ENCODE results near the gene CHRM1. TPM values are rescaled to one million over a fixed set of nuclear protein-coding genes. Genes with fewer than 3 reads are reported as not detected.
A peak's percentile ranks its signal among the peaks of the same experiment; 100 is the strongest.

CHRM1 gene
- total RNA-seq, 1 experiment from 2014 or later, result 1.3 TPM

DNA sequence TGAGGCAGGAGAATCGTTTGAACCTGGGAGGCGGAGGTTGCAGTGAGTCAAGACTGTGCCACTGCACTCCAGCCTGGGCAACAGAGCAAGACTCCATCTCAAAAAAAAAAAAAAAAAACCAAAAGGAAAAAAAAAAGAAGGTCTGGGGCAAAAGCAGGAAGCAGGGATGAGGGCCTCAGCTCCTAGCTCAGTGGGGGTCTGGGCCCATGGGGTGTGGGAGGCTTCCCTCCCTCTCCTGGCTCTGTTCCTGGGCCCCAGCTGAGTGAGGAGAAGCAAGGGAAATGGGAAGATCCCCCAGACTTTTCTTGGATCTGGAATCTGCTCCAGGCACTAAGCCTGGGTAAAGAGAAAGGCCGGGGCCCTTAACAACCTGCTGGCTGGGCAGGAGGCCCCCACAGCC lies 8.9 kb downstream of the CHRM1 start:
- no peaks in the 10 kb centered on the region for H3K9me3 ChIP-seq
- no peak overlapping the region for H3K4me3 ChIP-seq
- no peak for DNase-seq
- no peaks in the 10 kb centered on the region for H3K36me3 ChIP-seq
- H3K27me3 ChIP-seq, result no peaks in the 10 kb centered on the region

GRCh38 chr11:62911137-62912130 lies 9.7 kb downstream of the CHRM1 start:
- no peak for DNase-seq
- H3K9me3 ChIP-seq, result no peaks in the 10 kb centered on the region
- no peak overlapping the region for H3K4me3 ChIP-seq
- H3K36me3 ChIP-seq, result no peaks in the 10 kb centered on the region
- H3K27me3 ChIP-seq, result no peaks in the 10 kb centered on the region

DNA sequence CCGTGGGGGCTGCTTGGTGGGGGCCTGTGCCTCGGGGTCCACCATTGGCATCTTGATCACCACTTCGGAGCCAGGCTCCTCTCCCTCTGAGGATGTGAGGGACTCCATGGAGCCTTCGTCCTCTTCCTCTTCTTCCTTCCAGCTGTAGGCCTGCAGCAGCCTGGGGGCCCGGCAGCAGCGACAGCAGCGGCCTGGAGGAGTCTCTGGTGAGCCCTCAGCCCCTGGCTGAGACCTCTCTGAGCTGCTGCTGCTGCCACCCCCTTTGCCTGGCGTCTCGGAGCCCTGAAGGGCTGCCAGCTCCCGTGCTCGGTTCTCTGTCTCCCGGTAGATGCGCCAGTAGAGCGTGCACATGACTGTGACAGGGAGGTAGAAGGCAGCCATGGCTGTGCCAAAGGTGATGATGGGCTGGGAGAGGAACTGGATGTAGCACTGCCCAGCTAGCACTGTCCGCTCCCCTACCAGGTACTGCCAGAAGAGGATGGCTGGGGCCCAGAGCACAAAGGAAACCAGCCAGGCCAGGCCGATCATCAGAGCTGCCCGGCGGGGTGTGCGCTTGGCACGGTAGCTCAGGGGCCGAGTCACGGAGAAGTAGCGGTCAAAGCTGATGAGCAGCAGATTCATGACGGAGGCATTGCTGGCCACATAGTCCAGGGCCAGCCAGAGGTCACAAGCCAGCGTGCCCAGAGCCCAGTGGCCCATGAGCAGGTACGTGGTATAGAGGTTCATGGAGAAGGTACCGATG lies 10.9 kb downstream of the CHRM1 start:
- no peak overlapping the region for H3K4me3 ChIP-seq
- no peak for DNase-seq
- H3K27me3 ChIP-seq, result no peaks in the 10 kb centered on the region
- no peaks in the 10 kb centered on the region for H3K36me3 ChIP-seq
- no peaks in the 10 kb centered on the region for H3K9me3 ChIP-seq

DNA sequence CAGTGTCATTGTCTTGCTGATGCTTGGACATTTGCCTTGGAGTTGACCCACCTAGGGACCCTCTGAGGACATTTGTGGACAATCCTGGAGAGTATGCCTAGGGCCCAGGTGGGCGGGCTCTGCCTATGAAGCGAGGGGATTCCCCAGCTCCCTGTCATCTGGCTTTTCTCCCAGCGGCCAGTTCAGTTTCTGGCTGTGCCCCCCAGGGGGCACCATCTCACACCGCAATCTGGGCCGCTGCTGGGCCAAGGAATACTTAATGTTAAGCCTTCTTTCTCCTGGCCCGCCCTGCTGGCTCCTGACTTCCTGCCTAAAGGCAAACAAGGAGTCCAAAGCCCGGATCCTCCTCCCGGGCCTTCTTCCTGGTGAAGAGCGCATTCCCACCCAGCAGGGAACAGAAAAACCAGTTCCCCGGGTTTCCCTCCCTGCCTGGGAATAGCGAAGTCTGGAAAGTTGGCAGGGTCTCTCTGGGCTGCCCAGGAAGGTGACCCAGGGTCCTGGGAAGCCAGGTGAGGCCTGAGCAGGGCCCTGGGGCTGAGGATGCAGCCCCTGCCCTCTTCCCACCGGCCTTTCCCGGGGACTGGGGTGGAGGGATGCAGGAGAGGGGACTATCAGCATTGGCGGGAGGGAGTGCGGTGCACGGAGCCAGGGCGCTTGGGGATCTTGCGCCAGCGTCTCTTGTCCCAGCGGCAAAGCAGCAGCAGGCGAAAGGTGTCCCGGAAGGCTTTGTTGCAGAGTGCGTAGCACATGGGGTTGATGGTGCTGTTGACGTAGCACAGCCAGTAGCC lies 11.9 kb downstream of the CHRM1 start:
- Histone ChIP-seq H3K4me3 (no peak overlapping the region), H3K27me3 (no peaks in the 10 kb centered on the region), H3K36me3 (no peaks in the 10 kb centered on the region), H3K9me3 (no peaks in the 10 kb centered on the region)
- DNase-seq, result peak; percentile 91

DNA sequence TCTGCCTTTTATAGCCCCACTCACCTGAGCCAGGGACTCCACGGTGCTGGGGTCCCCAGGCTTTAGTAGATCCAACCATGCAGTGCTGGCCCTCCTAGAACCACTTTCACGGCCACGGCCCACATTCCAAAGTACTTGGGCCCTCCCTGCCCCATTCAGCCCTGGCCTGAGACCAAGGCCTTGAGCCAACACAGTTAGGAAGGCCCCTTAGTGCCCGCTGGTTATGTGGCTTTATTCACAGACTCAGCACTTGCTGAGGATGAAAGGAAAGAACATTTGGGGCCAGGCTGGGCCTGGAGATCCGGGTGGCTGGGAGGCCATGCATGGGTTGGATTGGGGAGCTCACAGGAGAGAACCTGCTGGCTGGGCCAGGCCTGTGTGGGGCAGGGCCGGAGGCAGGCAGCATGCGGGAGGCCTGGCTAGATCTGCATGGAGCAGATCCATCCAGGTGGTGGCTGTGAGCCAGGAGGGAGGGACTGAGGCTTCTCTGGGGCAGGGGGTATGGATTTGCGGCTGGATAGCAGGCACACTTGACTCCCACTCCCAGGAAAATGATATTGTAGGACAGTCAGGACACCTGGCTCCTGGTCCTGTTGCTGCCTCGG lies 12.6 kb downstream of the CHRM1 start:
- no peak for DNase-seq
- Histone ChIP-seq H3K9me3 (no peaks in the 10 kb centered on the region), H3K27me3 (no peaks in the 10 kb centered on the region), H3K36me3 (no peaks in the 10 kb centered on the region), H3K4me3 (no peak overlapping the region)

DNA sequence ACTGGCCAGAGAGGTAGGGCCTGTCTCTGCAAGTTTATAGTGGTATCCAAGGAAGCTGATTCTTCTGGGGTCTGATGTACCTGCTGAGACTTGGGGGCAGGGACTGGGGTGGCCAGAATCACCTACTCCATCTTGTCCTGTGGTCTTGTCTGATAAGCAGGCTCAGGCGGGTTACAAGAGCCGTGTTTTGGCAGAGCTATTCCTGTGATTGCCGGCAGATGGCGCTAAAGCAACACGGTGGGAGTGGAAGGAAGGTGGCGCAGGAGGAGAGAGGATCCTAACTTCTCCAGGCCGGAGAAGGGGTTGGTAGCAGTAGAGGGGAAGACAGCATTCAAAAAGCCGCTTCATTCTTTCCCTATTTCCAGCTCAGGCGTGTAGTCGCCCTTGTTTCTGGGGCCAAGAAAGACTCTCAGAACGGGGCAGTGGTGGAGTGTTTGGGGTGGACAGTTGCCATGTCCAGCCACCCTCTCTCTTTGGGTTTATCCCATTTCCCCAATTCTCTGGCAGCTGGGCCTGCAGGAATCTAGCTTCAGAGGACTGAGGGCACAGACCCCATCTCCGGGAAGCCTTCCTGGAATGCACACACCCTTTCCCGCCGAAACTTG lies 15.1 kb downstream of the CHRM1 start:
- Histone ChIP-seq H3K9me3 (no peaks in the 10 kb centered on the region), H3K27me3 (no peaks in the 10 kb centered on the region), H3K36me3 (no peaks in the 10 kb centered on the region), H3K4me3 (no peak overlapping the region)
- peak; percentile 51 for DNase-seq

GRCh38 chr11:62905296-62905695 lies 15.9 kb downstream of the CHRM1 start:
- Histone ChIP-seq H3K9me3 (no peaks in the 10 kb centered on the region), H3K36me3 (no peaks in the 10 kb centered on the region), H3K27me3 (no peaks in the 10 kb centered on the region), H3K4me3 (no peak overlapping the region)
- no peak for DNase-seq

- Histone ChIP-seq H3K4me3 (no peak overlapping the region), H3K9me3 (no peaks in the 10 kb centered on the region), H3K27me3 (no peaks in the 10 kb centered on the region), H3K36me3 (no peaks in the 10 kb centered on the region)
- no peak for DNase-seq
Measured at GRCh38 chr11:62902932-62903331, 18.2 kb downstream of the CHRM1 start.

GRCh38 chr11:62898027-62898426 lies 23.1 kb downstream of the CHRM1 start:
- Histone ChIP-seq H3K9me3 (no peaks in the 10 kb centered on the region), H3K27me3 (no peaks in the 10 kb centered on the region), H3K4me3 (no peak overlapping the region), H3K36me3 (no peaks in the 10 kb centered on the region)
- DNase-seq, result no peak

DNA sequence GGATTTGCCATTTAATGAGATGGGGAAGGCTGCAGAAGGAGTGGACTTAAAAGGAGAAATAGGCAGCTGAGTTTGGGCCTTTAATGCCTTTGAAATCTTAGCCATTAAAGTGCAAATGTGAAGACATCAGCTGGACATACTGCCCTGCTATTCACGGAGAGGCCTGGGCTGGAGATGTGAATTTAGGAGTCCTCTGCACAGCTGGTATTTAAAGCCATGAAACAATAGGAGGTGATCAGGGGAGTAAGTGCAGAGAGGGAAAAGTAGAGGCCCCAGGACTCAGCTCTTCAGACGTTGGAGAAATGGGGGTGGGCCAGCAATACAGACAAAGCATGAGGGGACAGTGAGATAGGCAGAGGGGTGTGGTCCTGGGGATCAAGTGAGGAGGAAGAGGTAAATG lies 23.9 kb downstream of the CHRM1 start:
- H3K4me3 ChIP-seq, result no peak overlapping the region
- H3K36me3 ChIP-seq, result no peaks in the 10 kb centered on the region
- H3K27me3 ChIP-seq, result no peaks in the 10 kb centered on the region
- H3K9me3 ChIP-seq, result no peaks in the 10 kb centered on the region
- DNase-seq, result no peak

DNA sequence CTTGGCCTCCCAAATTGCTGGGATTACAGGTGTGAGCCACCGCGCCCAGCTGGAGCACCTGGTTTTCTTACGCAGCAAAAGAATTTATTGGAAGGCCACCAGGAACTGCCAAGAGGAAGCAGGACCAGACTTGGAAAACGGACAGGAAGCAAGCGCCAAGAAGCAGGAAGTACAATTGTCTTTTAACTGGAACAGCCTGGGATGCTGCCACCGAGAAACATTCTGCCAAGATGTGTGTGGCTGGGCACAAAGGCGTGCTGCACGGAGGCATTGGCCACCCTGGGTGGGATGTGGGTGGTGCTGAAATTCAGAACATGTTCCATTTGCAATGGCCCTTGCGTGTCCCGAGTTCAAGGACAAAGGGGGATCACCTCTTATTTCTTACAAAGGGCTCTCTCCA lies 25.1 kb downstream of the CHRM1 start:
- Histone ChIP-seq H3K36me3 (no peaks in the 10 kb centered on the region), H3K9me3 (no peaks in the 10 kb centered on the region), H3K4me3 (no peak overlapping the region), H3K27me3 (no peaks in the 10 kb centered on the region)
- DNase-seq, result no peak

- no peak for DNase-seq
- H3K4me3 ChIP-seq, result no peak overlapping the region
- H3K9me3 ChIP-seq, result no peaks in the 10 kb centered on the region
- no peaks in the 10 kb centered on the region for H3K36me3 ChIP-seq
- H3K27me3 ChIP-seq, result no peaks in the 10 kb centered on the region
Measured at GRCh38 chr11:62895501-62895900, 25.7 kb downstream of the CHRM1 start.

DNA sequence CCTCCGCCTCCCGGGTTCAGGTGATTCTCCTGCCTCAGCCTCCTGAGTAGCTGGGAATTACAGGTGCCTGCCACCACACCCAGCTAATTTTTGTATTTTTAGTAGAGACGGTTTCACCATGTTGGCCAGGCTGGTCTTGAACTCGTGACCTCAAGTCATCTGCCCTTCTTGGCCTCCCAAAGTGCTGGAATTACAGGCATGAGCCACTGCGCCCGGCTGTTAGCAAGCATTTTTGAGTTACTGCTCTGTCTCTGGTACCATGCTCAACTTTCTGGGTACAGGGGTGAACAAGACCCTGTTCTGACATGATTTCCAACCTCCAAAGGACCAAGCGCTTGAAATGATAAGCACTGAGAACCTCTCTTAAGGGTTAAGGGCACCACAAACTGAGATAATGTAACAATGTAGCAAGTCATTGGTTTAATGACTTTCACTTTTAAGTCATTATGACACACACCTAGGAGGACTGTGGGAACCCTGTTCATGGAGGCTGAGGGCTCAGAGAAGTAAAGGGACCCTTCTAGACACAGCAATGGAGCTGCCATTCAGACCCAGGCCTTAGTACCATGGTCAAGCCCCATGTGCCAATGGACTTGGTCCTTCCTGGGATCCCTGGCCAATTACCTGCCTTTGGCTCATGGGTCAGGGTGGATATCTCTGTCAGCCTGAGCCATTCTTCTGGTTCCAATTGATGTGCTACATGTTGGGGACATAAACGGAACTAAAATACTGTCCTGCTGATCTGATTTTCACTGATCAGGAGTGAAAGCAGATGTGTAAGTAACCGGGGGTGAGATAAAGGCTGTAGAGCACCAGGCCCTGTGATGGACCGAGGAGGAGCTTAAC lies 28.9 kb downstream of the CHRM1 start:
- Histone ChIP-seq H3K36me3 (peaks cover 26% of the 10 kb centered on the region), H3K27me3 (no peaks in the 10 kb centered on the region), H3K9me3 (no peaks in the 10 kb centered on the region), H3K4me3 (no peak overlapping the region)
- no peak for DNase-seq

DNA sequence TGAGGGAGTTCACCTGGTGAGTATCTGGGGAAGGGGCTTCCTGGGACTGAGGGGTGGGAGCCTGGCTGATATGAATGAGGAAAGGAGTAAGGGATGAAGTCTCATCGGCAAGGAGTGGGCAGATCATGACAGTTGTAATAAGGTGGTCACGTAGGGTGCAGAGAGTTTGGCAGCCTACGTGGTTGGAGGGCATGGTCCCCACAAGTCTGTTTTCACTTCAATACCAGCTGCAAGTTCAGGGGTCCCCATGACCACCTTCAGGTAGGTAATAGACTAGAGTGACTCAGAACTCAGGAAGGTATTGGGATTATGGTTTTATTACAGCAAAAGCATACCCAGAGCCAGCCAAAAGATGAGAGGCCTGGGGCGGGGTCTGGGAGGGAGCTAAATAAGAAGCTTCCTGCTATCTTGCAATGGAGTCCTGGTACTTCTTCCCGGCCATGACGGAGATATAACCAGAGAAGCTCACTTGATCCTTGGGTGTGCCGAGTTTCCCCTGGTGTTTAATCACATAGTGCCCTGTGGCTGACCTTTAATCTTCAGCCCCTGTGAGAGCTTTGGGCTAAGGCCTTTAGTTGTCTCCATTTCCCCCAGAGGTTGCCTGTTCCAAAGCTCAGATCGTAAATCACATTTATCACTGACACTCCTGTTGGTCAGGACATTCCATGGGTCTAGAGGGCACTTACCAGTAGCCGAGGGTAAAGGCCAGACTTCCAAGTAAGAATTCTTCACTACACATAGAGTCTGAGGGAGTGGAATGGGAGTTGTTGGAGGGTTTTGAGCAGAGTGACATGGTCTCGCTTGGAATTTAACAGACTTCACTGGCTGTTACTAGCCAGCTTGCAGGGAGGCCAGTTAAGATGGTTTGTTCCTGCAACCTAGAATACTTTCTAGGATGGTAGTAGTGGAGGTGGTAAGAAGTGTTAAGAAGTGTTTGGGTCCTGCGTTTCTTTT lies 31.4 kb downstream of the CHRM1 start:
- no peak for DNase-seq
- no peaks in the 10 kb centered on the region for H3K27me3 ChIP-seq
- H3K36me3 ChIP-seq, result peaks cover 52% of the 10 kb centered on the region
- H3K4me3 ChIP-seq, result no peak overlapping the region
- no peaks in the 10 kb centered on the region for H3K9me3 ChIP-seq

DNA sequence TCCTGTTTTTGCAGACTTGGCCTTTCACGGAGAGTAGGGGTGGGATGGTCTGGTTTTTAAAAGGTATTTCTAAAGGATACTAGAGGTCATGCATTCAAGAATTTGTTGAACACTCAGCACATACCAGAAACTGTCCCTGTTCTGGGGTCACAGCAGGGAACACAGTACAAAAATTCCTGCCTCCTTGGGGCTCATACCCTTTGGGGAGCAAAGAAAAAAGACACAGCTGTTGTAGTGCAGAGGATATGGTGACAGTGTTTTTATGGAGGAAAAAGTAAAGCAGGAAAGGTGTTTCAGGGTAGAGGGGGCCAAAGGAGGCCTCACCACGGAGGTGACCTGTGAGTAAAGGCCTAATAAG lies 32.1 kb downstream of the CHRM1 start:
- no peaks in the 10 kb centered on the region for H3K27me3 ChIP-seq
- no peak overlapping the region for H3K4me3 ChIP-seq
- DNase-seq, result no peak
- peaks cover 57% of the 10 kb centered on the region for H3K36me3 ChIP-seq
- no peaks in the 10 kb centered on the region for H3K9me3 ChIP-seq

Data from MG63 (cell line).